DMS153 (cell line): Measurements from ENCODE around the gene ZNF146.
"Not testable (repeated sequence)": the region's sequence is repeated elsewhere in the genome, so short reads cannot be mapped to it uniquely, and the experiment has no call there.

Experiments used
- DNase-seq: peaks from one replicate; lab custom pipeline; 2025; lab: John Stamatoyannopoulos, UW

Gene ZNF146

GRCh38 chr19:36236304-36236945 is 21.5 kb downstream of the ZNF146 start:
- no peak for DNase-seq

- no peak for DNase-seq
These were observed 22.0 kb downstream of the ZNF146 start for GRCh38 chr19:36236946-36237310.

- DNase-seq, result no peak
These were observed 29.2 kb downstream of the ZNF146 start for GRCh38 chr19:36244066-36244465.

- no peak for DNase-seq
These were observed 30.5 kb downstream of the ZNF146 start for GRCh38 chr19:36245210-36246005.

- DNase-seq, result no peak
These were observed 31.1 kb downstream of the ZNF146 start for GRCh38 chr19:36246006-36246481.

GRCh38 chr19:36252047-36252446 is 37.1 kb downstream of the ZNF146 start:
- no peak for DNase-seq

- DNase-seq, result no peak
These were observed 39.9 kb downstream of the ZNF146 start for GRCh38 chr19:36254848-36255247.

- no peak for DNase-seq
These were observed 40.4 kb downstream of the ZNF146 start for GRCh38 chr19:36255316-36255715.

- DNase-seq, result no peak
These were observed 41.2 kb downstream of the ZNF146 start for GRCh38 chr19:36256064-36256463.

- DNase-seq, result no peak
These were observed 42.1 kb downstream of the ZNF146 start for GRCh38 chr19:36256853-36257519.

GRCh38 chr19:36257520-36257876 is 42.6 kb downstream of the ZNF146 start:
- no peak for DNase-seq

GRCh38 chr19:36258028-36258875 is 43.3 kb downstream of the ZNF146 start:
- DNase-seq, result no peak

GRCh38 chr19:36259211-36259610 is 44.3 kb downstream of the ZNF146 start:
- DNase-seq, result no peak

GRCh38 chr19:36265064-36265463 is 50.2 kb downstream of the ZNF146 start:
- no peak for DNase-seq

GRCh38 chr19:36265856-36266374 is 51.0 kb downstream of the ZNF146 start:
- no peak for DNase-seq

GRCh38 chr19:36266375-36266961 is 51.6 kb downstream of the ZNF146 start:
- no peak for DNase-seq

- DNase-seq, result no peak
These were observed 52.3 kb downstream of the ZNF146 start for GRCh38 chr19:36267061-36267845.

GRCh38 chr19:36268081-36268480 is 53.2 kb downstream of the ZNF146 start:
- DNase-seq, result not testable (repeated sequence)

- not testable (repeated sequence) for DNase-seq
These were observed 53.7 kb downstream of the ZNF146 start for GRCh38 chr19:36268591-36268990.

- not testable (repeated sequence) for DNase-seq
These were observed 54.4 kb downstream of the ZNF146 start for GRCh38 chr19:36269295-36269694.
